GM12878 (cell line): ENCODE data around the gene AGFG1. TPM values are rescaled to one million over a fixed set of nuclear protein-coding genes. Genes with fewer than 3 reads are reported as not detected.

Experiments
- ATAC-seq: fragments of 200-7000 bp; cut with Tn5 transposase; 3 replicates; pipeline ENCODE4 v1.9.1; 2020; ENCODE audit warnings: mild to moderate bottlenecking, moderate library complexity
- BruUV-seq: library from RNA; stranded (reverse); fragments of 400-500 nt; replicated peaks from 2 replicates; lab custom pipeline; 2021; lab: Mats Ljungman, UMichigan
- CTCF ChIA-PET: fragments of 300-600 bp; sonication (Branson Sonifier 250); formaldehyde crosslinking; extraction: SDS; loops from one replicate; lab custom pipeline; 2021; ENCODE audit warnings: inconsistent platforms; lab: Yijun Ruan, JAX
- POLR2A ChIA-PET: fragments of 350-600 bp; formaldehyde crosslinking; extraction: SDS; loops from one replicate; lab custom pipeline; 2021; ENCODE audit warnings: inconsistent platforms; lab: Charles Lee
- RAD21 ChIA-PET: fragments of 300-600 bp; sonication (Branson Sonifier 250); formaldehyde crosslinking; loops from one replicate; lab custom pipeline; 2023; ENCODE audit warnings: antibody characterized with exemption; ENCODE audit not compliant: unreplicated experiment; lab: Charles Lee
- SMC1A ChIA-PET: fragments of 300-600 bp; sonication (Branson Sonifier 250); formaldehyde crosslinking; loops from one replicate; lab custom pipeline; 2023; ENCODE audit not compliant: unreplicated experiment, uncharacterized antibody; lab: Charles Lee
- DNase-seq: peaks from one replicate; pipeline ENCODE4 v3.0.0-alpha.2; 2011; ENCODE audit warnings: low read depth, low spot score
- FAIRE-seq: peaks from 3 replicates; lab custom pipeline; 2011; peaks lifted over from hg19 to GRCh38; lab: Jason Lieb, UNC
- H2AFZ ChIP-seq: 2 replicates; pipeline ENCODE4 v1.6.0; 2011; ENCODE audit warnings: low read depth, low read length, control low read depth; ENCODE audit not compliant: control insufficient read depth
- H3K27ac ChIP-seq: 2 replicates; pipeline ENCODE4 v1.5.1; 2011; ENCODE audit warnings: control low read depth; ENCODE audit not compliant: control insufficient read depth, insufficient read depth
- H3K27me3 ChIP-seq, 2 experiments: replicated peaks in 1 of 2; 2 replicates each; pipeline versions ENCODE4 v1.6.0 to v1.6.1; 2011; ENCODE audit warnings: low read length in 1 of 2; ENCODE audit not compliant: control insufficient read depth in 2 of 2, insufficient read depth in 2 of 2
- H3K36me3 ChIP-seq, 2 experiments: 2 replicates each; pipeline ENCODE4 v1.5.1; 2011; ENCODE audit warnings: low read length in 1 of 2; ENCODE audit not compliant: control insufficient read depth in 2 of 2, insufficient read depth in 2 of 2
- H3K4me1 ChIP-seq: 2 replicates; pipeline ENCODE4 v1.6.1; 2011; ENCODE audit warnings: mild to moderate bottlenecking, low read length, moderate library complexity, mixed read lengths; ENCODE audit not compliant: control insufficient read depth, insufficient read depth
- H3K4me2 ChIP-seq: 2 replicates; pipeline ENCODE4 v1.6.0; 2011; ENCODE audit warnings: control low read depth; ENCODE audit not compliant: control insufficient read depth, insufficient read depth
- H3K4me3 ChIP-seq: fragments of 200-600 bp; sonication (generic); 2 replicates; pipeline ENCODE4 v1.5.1; 2016
- H3K79me2 ChIP-seq: 2 replicates; pipeline ENCODE4 v1.6.0; 2011; ENCODE audit warnings: low read length; ENCODE audit not compliant: control insufficient read depth, insufficient read depth
- H3K9ac ChIP-seq: 2 replicates; pipeline ENCODE4 v1.8.0; 2011; ENCODE audit warnings: low read length, control low read depth, mixed read lengths; ENCODE audit not compliant: control insufficient read depth, insufficient read depth
- H3K9me3 ChIP-seq: replicated peaks from 3 replicates; pipeline ENCODE4 v1.5.1; 2011; ENCODE audit warnings: mild to moderate bottlenecking, low read length; ENCODE audit not compliant: control insufficient read depth, insufficient read depth
- H4K20me1 ChIP-seq: 2 replicates; pipeline ENCODE4 v1.6.0; 2011; ENCODE audit not compliant: control insufficient read depth, insufficient read depth
- ESRRA ChIP-seq: IDR thresholded peaks from 2 replicates; pipeline ENCODE4 v1.6.1; 2012; ENCODE audit warnings: mild to moderate bottlenecking, low read length, improper control_type of control experiment
- FOS ChIP-seq: IDR thresholded peaks from 3 replicates; pipeline ENCODE4 v1.6.1; 2011; ENCODE audit warnings: borderline replicate concordance; ENCODE audit not compliant: insufficient read length; ENCODE audit errors: extremely low read depth
- GATAD2B ChIP-seq: fragments of 450-650 bp; conservative IDR thresholded peaks from 2 replicates; pipeline ENCODE4 v1.6.1; 2017; ENCODE audit warnings: low read depth, mild to moderate bottlenecking, moderate library complexity
- IKZF2 ChIP-seq, 2 experiments: fragments of 450-650 bp; IDR thresholded peaks; 2 replicates each; pipeline ENCODE4 v1.6.1; 2017; ENCODE audit warnings: mild to moderate bottlenecking in 2 of 2, moderate library complexity in 2 of 2
- IRF3 ChIP-seq: fragments of 450-650 bp; IDR thresholded peaks from 2 replicates; pipeline ENCODE4 v1.6.1; 2014; ENCODE audit warnings: mild to moderate bottlenecking
- JUNB ChIP-seq: IDR thresholded peaks from 2 replicates; pipeline ENCODE4 v1.6.1; 2016; ENCODE audit warnings: antibody characterized with exemption, mild to moderate bottlenecking
- KDM1A ChIP-seq: fragments of 200-600 bp; sonication (generic); IDR thresholded peaks from 2 replicates; pipeline ENCODE4 v1.6.1; 2016; ENCODE audit warnings: borderline replicate concordance
- LARP7 ChIP-seq: fragments of 450-650 bp; IDR thresholded peaks from 2 replicates; pipeline ENCODE4 v1.6.1; 2017; ENCODE audit warnings: mild to moderate bottlenecking
- MEF2B ChIP-seq: fragments of 450-650 bp; IDR thresholded peaks from 2 replicates; pipeline ENCODE4 v1.6.1; 2018; ENCODE audit warnings: mild to moderate bottlenecking, moderate library complexity; ENCODE audit not compliant: partially characterized antibody, poor library complexity, severe bottlenecking
- MYB ChIP-seq: fragments of 150-350 bp; IDR thresholded peaks from 2 replicates; pipeline ENCODE4 v1.6.1; 2014; ENCODE audit warnings: mild to moderate bottlenecking, low read depth, low read length, borderline replicate concordance
- NR2F1 ChIP-seq: fragments of 450-650 bp; conservative IDR thresholded peaks from 2 replicates; pipeline ENCODE4 v1.6.1; 2017; ENCODE audit warnings: mild to moderate bottlenecking
- PAX5 ChIP-seq: IDR thresholded peaks from 2 replicates; pipeline ENCODE4 v1.6.1; 2011; ENCODE audit warnings: low read depth, low read length, borderline replicate concordance
- POLR2AphosphoS5 ChIP-seq: IDR thresholded peaks from 2 replicates; pipeline ENCODE4 v1.6.1; 2011; ENCODE audit warnings: mild to moderate bottlenecking, low read length, inconsistent platforms
- RBBP5 ChIP-seq: fragments of 200-600 bp; sonication (generic); conservative IDR thresholded peaks from 2 replicates; pipeline ENCODE4 v1.6.1; 2016
- SRF ChIP-seq, 2 experiments: IDR thresholded peaks; 2 replicates each; pipeline ENCODE4 v1.6.1; 2011; ENCODE audit warnings: low read depth in 2 of 2, low read length in 2 of 2, mild to moderate bottlenecking in 1 of 2, moderate library complexity in 1 of 2
- TCF12 ChIP-seq: IDR thresholded peaks from 2 replicates; pipeline ENCODE4 v1.6.1; 2011; ENCODE audit warnings: low read depth, mild to moderate bottlenecking, low read length
- ZNF24 ChIP-seq: fragments of 450-650 bp; IDR thresholded peaks from 2 replicates; pipeline ENCODE4 v1.6.1; 2017; ENCODE audit warnings: antibody characterized with exemption, mild to moderate bottlenecking
- WGBS: methylation state at CpG from one replicate; pipeline ENCODE4 v1.1.6; 2016; ENCODE audit warnings: low lambda C conversion rate; ENCODE audit not compliant: insufficient replicate concordance, insufficient coverage; ENCODE audit errors: missing lambda C conversion rate; 5-methylcytosine and 5-hydroxymethylcytosine counted together
- in situ Hi-C: fragments of 300-500 bp; cut with MboI; formaldehyde crosslinking; loops from 9 replicates; pipeline ENCODE4 v1.14.3; 2018; ENCODE audit warnings: mixed read lengths
- intact Hi-C: fragments of 100-400 bp; cut with micrococcal nuclease; formaldehyde crosslinking; loops from one replicate; pipeline ENCODE4 v1.14.2; 2022; ENCODE audit not compliant: unreplicated experiment
- polyA plus RNA-seq, 11 experiments: library from polyadenylated mRNA; depleted of rRNA in 4 of 11; unstranded in 6 of 11; stranded (reverse) in 5 of 11; fragments of >200 nt; fragmentation: Nextera tagmentation in 4 of 11; fragmentation: Illumina TruSeq in 1 of 11; extraction: Ambion mirVana in 4 of 11; extraction: Trizol in 1 of 11; gene quantifications; 1 replicate in 1 of 11; 2 replicates in 10 of 11; pipeline versions ENCODE4 v1.2.1 to v1.2.3, GENCODE V29; 2011 to 2016; ENCODE audit warnings: inconsistent platforms in 2 of 11, missing spikeins in 2 of 11, low read depth in 1 of 11
- total RNA-seq, 4 experiments: library from RNA; depleted of rRNA in 3 of 4; stranded (reverse); fragments of >200 nt in 3 of 4; fragmentation: Illumina TruSeq in 1 of 4; extraction: Trizol in 1 of 4; gene quantifications; 2 replicates each; pipeline versions ENCODE4 v1.2.1 to v1.2.3, GENCODE V29; 2013 to 2021
- TF ChIP-seq, protein P1 (sequence below): fragments of 450-650 bp; IDR thresholded peaks from 2 replicates; pipeline ENCODE4 v1.6.1; 2017; ENCODE audit warnings: low read depth, mild to moderate bottlenecking, moderate library complexity
- TF ChIP-seq, protein P2 (sequence below): fragments of 450-650 bp; IDR thresholded peaks from 2 replicates; pipeline ENCODE4 v1.6.1; 2017; ENCODE audit warnings: borderline replicate concordance
- TF ChIP-seq, protein P3 (sequence below): IDR thresholded peaks from 2 replicates; pipeline ENCODE4 v1.6.1; 2011; ENCODE audit warnings: borderline replicate concordance, low read depth, mild to moderate bottlenecking, moderate library complexity, low read length; ENCODE audit not compliant: insufficient read depth, poor library complexity, severe bottlenecking

Gene AGFG1
- total and polyA plus RNA-seq, 10 of the 15 experiments (the other 5 are each of a cell fraction or from before 2014, with no cell fraction given) = 7.3 to 243 (median 81.7) TPM

GRCh38 chr2:227462462-227462951, 9.4 kb upstream of the AGFG1 start:
- SMC1A ChIA-PET = interaction anchor here (1.1 to 14.3 kb wide), 3 partner anchors 11 to 183 kb away, joined by 3 to 191 read pairs (median 12); no protein-coding TSS in a partner anchor
- ATAC-seq (peak; percentile 54), FAIRE-seq (peak; percentile 47), DNase-seq (no peak)
- intact Hi-C loops (loop anchor here (5.0 kb wide), 2 partner anchors 135 to 385 kb away; partner anchors contain the start of gene MFF), in situ Hi-C loops (no loop called here)
- POLR2A ChIA-PET = interaction anchor here (1.4 to 2.0 kb wide), 2 partner anchors 11 to 52 kb away, joined by 3 to 6 read pairs; no protein-coding TSS in a partner anchor
- Histone ChIP-seq H3K79me2 (no peaks in the 10 kb centered on the region), H4K20me1 (no peaks in the 10 kb centered on the region), H3K4me3 (peak overlapping the region; percentile 51; the same call in 1 of the 2 replicates), H3K9ac (peak overlapping the region; percentile 37; the same call in 1 of the 2 replicates), H3K4me1 (peaks cover 52% of the 10 kb centered on the region), H2AFZ (peak overlapping the region; percentile 77), H3K27me3 (no peaks in the 10 kb centered on the region), H3K27ac (peak overlapping the region; percentile 77), H3K36me3 (no peaks in the 10 kb centered on the region), H3K4me2 (peak overlapping the region; percentile 88), H3K9me3 (no peaks in the 10 kb centered on the region)
- no TSS peak for BruUV-seq
- CTCF ChIA-PET = interaction anchor here (1.0 to 6.8 kb wide), 5 partner anchors 9 to 56 kb away, joined by 3 to 48 read pairs (median 6); partner anchors contain the start of gene AGFG1
- WGBS = 2% methylated on average over 6 of the region's 6 CpGs
- RAD21 ChIA-PET = interaction anchor here (0.6 to 1.4 kb wide), 6 partner anchors 8 to 304 kb away, joined by 3 to 5 read pairs (median 4); no protein-coding TSS in a partner anchor
- TF ChIP-seq MYB (no peak), JUNB (peak; percentile 58), KDM1A (no peak), POLR2AphosphoS5 (peak; percentile 37; the same call in 1 of the 2 replicates), RBBP5 (no peak), TCF12 (no peak), GATAD2B (0 out of 2 replicates have a peak, but pooled peaks have one; percentile 46), LARP7 (no peak), PAX5 (no peak), ZNF24 (0 out of 2 replicates have a peak, but pooled peaks have one; percentile 55), FOS (no peak), IRF3 (no peak), MEF2B (no peak), NR2F1 (peak; percentile 49), SRF (IDR thresholded peaks at IDR 0.05; ENCODE audit: low read depth in 2 of 2, low read length in 2 of 2) (no peak), ESRRA (no peak), IKZF2 (IDR thresholded peaks at IDR 0.05) (peak; percentile 73 to 79)
- TF ChIP-seq, protein P1, sequence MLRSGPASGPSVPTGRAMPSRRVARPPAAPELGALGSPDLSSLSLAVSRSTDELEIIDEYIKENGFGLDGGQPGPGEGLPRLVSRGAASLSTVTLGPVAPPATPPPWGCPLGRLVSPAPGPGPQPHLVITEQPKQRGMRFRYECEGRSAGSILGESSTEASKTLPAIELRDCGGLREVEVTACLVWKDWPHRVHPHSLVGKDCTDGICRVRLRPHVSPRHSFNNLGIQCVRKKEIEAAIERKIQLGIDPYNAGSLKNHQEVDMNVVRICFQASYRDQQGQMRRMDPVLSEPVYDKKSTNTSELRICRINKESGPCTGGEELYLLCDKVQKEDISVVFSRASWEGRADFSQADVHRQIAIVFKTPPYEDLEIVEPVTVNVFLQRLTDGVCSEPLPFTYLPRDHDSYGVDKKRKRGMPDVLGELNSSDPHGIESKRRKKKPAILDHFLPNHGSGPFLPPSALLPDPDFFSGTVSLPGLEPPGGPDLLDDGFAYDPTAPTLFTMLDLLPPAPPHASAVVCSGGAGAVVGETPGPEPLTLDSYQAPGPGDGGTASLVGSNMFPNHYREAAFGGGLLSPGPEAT = peak; percentile 57; the same call in 1 of the 2 replicates
- TF ChIP-seq, protein P2, sequence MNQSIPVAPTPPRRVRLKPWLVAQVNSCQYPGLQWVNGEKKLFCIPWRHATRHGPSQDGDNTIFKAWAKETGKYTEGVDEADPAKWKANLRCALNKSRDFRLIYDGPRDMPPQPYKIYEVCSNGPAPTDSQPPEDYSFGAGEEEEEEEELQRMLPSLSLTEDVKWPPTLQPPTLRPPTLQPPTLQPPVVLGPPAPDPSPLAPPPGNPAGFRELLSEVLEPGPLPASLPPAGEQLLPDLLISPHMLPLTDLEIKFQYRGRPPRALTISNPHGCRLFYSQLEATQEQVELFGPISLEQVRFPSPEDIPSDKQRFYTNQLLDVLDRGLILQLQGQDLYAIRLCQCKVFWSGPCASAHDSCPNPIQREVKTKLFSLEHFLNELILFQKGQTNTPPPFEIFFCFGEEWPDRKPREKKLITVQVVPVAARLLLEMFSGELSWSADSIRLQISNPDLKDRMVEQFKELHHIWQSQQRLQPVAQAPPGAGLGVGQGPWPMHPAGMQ = no peak
- TF ChIP-seq, protein P3, sequence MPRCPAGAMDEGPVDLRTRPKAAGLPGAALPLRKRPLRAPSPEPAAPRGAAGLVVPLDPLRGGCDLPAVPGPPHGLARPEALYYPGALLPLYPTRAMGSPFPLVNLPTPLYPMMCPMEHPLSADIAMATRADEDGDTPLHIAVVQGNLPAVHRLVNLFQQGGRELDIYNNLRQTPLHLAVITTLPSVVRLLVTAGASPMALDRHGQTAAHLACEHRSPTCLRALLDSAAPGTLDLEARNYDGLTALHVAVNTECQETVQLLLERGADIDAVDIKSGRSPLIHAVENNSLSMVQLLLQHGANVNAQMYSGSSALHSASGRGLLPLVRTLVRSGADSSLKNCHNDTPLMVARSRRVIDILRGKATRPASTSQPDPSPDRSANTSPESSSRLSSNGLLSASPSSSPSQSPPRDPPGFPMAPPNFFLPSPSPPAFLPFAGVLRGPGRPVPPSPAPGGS = peak; percentile 75
